Osteoblast (primary cell): ENCODE results near the gene SFXN2. TPM values are rescaled to one million over a fixed set of nuclear protein-coding genes. Genes with fewer than 3 reads are reported as not detected.

Source experiments
- DNase-seq: peaks from one replicate; pipeline ENCODE4 v3.0.0; 2011; ENCODE audit warnings: low spot score, mixed read lengths; ENCODE audit not compliant: insufficient read length; ENCODE audit errors: missing footprints
- H2AFZ ChIP-seq: 2 replicates; pipeline ENCODE4 v1.6.0; 2011; ENCODE audit warnings: mild to moderate bottlenecking, low read length
- H3K27ac ChIP-seq: 2 replicates; pipeline ENCODE4 v1.5.1; 2011; ENCODE audit warnings: mild to moderate bottlenecking, low read depth, low read length, moderate library complexity
- H3K27me3 ChIP-seq: 2 replicates; pipeline ENCODE4 v1.6.0; 2012; ENCODE audit warnings: mild to moderate bottlenecking, control low read depth, inconsistent platforms, low read length, moderate library complexity; ENCODE audit not compliant: insufficient read depth
- H3K36me3 ChIP-seq: 2 replicates; pipeline ENCODE4 v1.5.1; 2011; ENCODE audit warnings: mild to moderate bottlenecking, low read length, control low read depth, moderate library complexity; ENCODE audit not compliant: insufficient read depth
- H3K4me1 ChIP-seq: 2 replicates; pipeline ENCODE4 v1.5.1; 2011; ENCODE audit warnings: mild to moderate bottlenecking, low read length, control low read depth, moderate library complexity; ENCODE audit not compliant: insufficient read depth
- H3K4me2 ChIP-seq: 2 replicates; pipeline ENCODE4 v1.6.0; 2011; ENCODE audit warnings: mild to moderate bottlenecking, low read length; ENCODE audit not compliant: insufficient read depth
- H3K4me3 ChIP-seq: fragments of 200-600 bp; sonication (generic); 3 replicates; pipeline ENCODE4 v1.5.1; 2012; ENCODE audit warnings: mild to moderate bottlenecking, low read length, inconsistent platforms; ENCODE audit not compliant: insufficient read depth
- H3K79me2 ChIP-seq: 2 replicates; pipeline ENCODE4 v1.6.0; 2012; ENCODE audit warnings: mild to moderate bottlenecking, low read length, control low read depth, inconsistent platforms; ENCODE audit not compliant: insufficient read depth
- H3K9me3 ChIP-seq: 2 replicates; pipeline ENCODE4 v1.5.1; 2011; ENCODE audit warnings: low read depth, low read length, control low read depth
- H4K20me1 ChIP-seq: 2 replicates; pipeline ENCODE4 v1.6.0; 2012; ENCODE audit warnings: mild to moderate bottlenecking, low read length, control low read depth; ENCODE audit not compliant: insufficient read depth
- total RNA-seq: library from RNA; depleted of rRNA; stranded (reverse); fragments of >200 nt; gene quantifications from 2 replicates; pipeline ENCODE4 v1.2.3, GENCODE V29; 2012
- TF ChIP-seq, protein P1 (sequence below): IDR thresholded peaks from 2 replicates; pipeline ENCODE4 v1.5.1; 2011; ENCODE audit warnings: mild to moderate bottlenecking, low read depth, low read length, moderate library complexity; ENCODE audit errors: extremely low read depth

SFXN2 gene
- total RNA-seq, 1 donor = 3.6 TPM

DNA sequence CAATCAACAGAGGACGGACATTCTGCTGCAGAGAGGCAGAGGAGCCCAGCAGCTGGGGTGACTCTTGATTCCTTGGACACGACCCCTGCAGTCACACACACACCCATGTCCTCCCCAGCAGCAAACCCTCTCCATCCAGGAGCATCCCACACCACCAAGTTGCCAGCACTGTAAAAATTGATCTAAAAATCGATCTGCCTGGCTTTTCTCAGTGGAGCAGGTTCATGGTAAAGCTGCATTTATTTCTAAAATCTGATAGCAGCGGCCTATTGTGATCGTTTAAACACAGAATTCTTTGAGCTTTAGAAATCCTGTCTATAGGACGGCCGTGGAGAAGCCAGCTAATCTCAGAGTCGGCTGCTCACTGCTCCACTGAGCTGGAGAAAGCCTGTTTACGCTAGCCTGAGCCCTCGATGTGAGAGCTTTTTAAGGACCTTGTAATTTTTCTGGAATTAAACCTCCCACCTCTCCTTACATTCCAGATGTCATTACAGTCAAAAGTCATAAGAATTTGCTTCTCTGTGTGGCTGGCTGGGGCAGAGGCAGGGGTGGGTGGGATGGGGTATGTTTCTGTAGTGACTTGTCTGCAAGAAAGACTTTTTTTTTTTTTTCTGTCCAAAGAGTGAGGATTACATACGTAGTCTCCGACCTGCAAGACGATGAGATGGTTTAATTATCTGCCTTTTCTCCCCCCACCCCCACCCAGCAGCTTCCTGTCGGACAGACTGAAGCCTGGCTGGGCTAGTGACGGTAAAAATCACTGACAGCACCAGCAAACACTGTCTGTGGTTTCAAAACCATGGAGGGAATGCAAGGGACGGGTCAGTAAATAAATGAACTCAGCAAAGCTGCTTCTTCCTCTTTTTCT lies 38.5 kb upstream of the SFXN2 start:
- Histone ChIP-seq H2AFZ (peak overlapping the region; percentile 18), H3K4me2 (peak overlapping the region; percentile 90), H4K20me1 (no peaks in the 10 kb centered on the region), H3K9me3 (no peaks in the 10 kb centered on the region), H3K4me1 (peaks cover 44% of the 10 kb centered on the region), H3K27me3 (no peaks in the 10 kb centered on the region), H3K27ac (peak overlapping the region; percentile 97), H3K36me3 (no peaks in the 10 kb centered on the region), H3K79me2 (no peaks in the 10 kb centered on the region), H3K4me3 (peak overlapping the region; percentile 38)
- TF ChIP-seq, protein P1, sequence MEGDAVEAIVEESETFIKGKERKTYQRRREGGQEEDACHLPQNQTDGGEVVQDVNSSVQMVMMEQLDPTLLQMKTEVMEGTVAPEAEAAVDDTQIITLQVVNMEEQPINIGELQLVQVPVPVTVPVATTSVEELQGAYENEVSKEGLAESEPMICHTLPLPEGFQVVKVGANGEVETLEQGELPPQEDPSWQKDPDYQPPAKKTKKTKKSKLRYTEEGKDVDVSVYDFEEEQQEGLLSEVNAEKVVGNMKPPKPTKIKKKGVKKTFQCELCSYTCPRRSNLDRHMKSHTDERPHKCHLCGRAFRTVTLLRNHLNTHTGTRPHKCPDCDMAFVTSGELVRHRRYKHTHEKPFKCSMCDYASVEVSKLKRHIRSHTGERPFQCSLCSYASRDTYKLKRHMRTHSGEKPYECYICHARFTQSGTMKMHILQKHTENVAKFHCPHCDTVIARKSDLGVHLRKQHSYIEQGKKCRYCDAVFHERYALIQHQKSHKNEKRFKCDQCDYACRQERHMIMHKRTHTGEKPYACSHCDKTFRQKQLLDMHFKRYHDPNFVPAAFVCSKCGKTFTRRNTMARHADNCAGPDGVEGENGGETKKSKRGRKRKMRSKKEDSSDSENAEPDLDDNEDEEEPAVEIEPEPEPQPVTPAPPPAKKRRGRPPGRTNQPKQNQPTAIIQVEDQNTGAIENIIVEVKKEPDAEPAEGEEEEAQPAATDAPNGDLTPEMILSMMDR = no peak
- peak; percentile 85 for DNase-seq

DNA sequence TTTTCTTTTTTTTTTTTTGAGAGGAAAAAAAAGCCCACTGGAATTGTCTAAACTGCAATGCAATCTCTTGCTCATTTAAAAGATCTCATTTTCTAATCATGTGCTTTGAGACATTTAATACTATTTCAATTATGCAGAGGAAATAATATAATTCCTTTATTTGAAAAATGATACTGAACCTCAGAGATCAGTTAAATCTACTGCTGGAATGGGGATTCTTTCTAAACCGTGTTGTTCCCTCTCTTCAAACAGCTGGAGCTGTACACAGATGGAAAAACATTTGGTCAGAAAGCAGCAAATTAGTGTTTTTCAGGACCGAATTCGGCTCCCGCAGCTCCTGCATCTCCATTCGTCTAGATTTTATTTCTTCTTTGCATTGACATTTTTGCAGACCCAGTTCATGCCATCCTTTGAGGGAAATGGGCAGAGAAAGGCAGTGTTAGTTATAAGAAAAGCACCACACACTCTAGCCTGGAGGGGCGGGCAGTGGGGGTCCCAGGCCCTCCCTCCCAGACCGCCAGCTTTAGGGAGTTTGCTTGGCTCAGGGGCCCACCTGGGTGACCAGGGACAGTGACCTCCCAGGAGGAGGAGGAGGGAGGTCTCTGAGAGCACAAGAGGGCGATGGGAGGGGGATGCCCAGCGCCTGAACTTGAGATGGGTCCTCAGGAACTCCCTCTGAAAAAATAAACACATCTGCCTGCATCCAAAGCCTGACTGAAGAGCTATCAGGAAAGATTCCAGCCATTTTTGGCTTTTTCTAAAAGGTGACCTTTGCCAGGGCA lies 37.7 kb upstream of the SFXN2 start:
- DNase-seq = peak; percentile 67
- Histone ChIP-seq H3K36me3 (no peaks in the 10 kb centered on the region), H3K27me3 (no peaks in the 10 kb centered on the region), H3K4me2 (peak overlapping the region; percentile 90), H3K4me3 (peak overlapping the region; percentile 36), H3K4me1 (peaks cover 44% of the 10 kb centered on the region), H3K9me3 (no peaks in the 10 kb centered on the region), H4K20me1 (no peaks in the 10 kb centered on the region), H2AFZ (no peak overlapping the region), H3K79me2 (no peaks in the 10 kb centered on the region), H3K27ac (peak overlapping the region; percentile 97)
- TF ChIP-seq, protein P1 = no peak

DNA sequence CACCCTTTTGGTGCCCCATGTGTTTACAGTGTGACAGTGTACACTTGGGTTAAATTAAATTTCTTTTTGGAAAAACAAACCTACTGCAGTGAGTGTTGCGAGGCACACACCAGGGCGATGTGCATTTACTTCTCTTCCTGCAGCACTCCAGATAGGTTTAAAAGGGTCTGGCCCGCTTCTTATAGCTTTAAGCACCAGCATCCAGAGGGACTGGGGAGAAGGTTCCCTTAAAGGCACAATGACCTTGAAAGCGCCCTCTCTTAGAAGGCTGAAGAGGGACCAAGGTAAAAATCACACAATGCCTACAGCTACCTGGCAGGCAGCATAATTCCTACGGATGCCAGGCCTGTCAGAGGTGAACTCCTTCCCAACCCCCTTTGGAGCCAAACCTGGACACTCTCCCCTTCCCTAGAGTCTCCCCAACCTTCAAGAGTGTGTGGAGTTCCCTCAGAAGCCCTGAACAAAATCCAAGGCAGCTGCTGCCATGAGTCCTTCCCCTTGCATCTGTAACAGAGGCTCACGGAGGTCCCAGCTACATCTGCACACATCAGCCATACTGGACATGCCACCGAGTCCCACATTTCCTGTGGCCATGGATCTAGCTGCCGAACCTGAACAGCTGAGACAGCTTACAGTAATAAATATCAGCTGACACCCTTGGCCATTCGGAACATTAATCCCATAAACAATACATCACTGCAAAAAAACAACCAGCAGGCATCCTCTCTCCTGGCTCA lies 36.9 kb upstream of the SFXN2 start:
- no peaks in the 10 kb centered on the region for H3K9me3 ChIP-seq
- H3K27ac ChIP-seq = peak overlapping the region; percentile 37
- H4K20me1 ChIP-seq = no peaks in the 10 kb centered on the region
- TF ChIP-seq, protein P1 = no peak
- peaks cover 44% of the 10 kb centered on the region for H3K4me1 ChIP-seq
- no peaks in the 10 kb centered on the region for H3K36me3 ChIP-seq
- H2AFZ ChIP-seq = no peak overlapping the region
- peak; percentile 30 for DNase-seq
- no peak overlapping the region for H3K4me2 ChIP-seq
- H3K79me2 ChIP-seq = no peaks in the 10 kb centered on the region
- no peaks in the 10 kb centered on the region for H3K27me3 ChIP-seq
- no peak overlapping the region for H3K4me3 ChIP-seq
